ENCODE measurements around the gene STK16. TPM values are rescaled to one million over a fixed set of nuclear protein-coding genes. Genes with fewer than 3 reads are reported as not detected.
A peak's percentile ranks its signal among the peaks of the same experiment; 100 is the strongest.
"Not testable (repeated sequence)": the region's sequence is repeated elsewhere in the genome, so short reads cannot be mapped to it uniquely, and the experiment has no call there.

The STK16 gene
- total RNA-seq, 1 donor: 39.6 TPM

DNA sequence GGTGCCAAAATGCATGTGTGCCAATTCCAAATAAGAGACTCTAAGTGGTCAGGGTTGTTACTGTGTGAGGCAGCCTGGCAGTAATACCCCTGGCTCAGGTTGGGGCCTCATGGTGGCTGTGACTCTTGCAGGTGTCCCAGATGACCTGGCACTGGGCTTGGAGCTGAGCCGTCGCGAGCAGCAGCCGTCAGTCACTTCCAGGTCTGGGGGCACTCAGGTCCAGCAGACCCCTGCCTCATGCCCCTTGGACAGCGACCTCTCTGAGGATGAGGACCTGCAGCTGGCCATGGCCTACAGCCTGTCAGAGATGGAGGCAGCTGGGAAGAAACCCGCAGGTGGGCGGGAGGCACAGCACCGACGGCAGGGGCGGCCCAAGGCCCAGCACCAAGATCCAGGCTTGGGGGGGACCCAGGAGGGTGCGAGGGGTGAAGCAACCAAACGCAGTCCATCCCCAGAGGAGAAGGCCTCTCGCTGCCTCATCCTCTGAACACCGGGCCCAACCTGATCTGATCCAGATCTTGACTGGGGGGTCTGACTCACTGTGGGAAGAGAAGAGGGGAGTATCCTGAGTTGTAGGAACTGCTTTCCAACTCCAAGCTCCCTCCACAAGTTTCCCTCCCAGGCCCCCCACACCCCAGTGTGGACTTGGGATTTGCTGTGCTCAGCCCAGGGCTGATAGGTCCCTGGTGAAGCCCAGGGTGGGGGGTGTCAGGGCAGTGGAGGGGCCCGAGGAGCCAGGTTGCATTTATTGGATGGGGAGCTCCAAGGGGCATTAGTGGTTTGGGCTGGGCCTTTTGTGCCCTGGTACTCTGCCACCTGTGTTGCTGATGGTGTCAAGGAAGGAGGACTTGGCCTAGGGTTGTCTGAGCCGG is 39.5 kb downstream of the STK16 start:
- DNase-seq (ENCODE audit: low read depth in 2 of 3, low spot score in 2 of 3): no peak

DNA sequence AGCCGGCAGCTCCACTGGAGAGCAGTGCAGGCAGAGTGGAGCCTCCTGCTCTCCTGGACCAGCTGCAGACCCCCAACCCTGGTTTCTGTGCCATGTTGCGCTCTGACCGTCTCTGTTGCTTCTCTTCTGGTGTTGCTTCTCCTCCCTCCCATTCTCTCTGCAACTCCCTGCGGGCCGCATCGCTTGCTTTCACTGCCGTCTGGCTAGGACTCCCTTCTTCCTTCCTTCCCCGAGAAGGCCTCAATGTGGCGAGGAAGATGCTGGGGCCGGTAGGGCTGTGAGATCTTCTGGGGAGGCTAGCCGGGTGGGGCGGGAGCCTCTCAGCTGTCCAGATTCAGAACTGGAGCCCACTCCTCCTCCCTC is 40.1 kb downstream of the STK16 start:
- no peak for DNase-seq (ENCODE audit: low read depth in 2 of 3, low spot score in 2 of 3)

GRCh38 chr2:219285894-219286425 is 40.7 kb downstream of the STK16 start:
- no peak for DNase-seq (ENCODE audit: low read depth in 2 of 3, low spot score in 2 of 3)

DNA sequence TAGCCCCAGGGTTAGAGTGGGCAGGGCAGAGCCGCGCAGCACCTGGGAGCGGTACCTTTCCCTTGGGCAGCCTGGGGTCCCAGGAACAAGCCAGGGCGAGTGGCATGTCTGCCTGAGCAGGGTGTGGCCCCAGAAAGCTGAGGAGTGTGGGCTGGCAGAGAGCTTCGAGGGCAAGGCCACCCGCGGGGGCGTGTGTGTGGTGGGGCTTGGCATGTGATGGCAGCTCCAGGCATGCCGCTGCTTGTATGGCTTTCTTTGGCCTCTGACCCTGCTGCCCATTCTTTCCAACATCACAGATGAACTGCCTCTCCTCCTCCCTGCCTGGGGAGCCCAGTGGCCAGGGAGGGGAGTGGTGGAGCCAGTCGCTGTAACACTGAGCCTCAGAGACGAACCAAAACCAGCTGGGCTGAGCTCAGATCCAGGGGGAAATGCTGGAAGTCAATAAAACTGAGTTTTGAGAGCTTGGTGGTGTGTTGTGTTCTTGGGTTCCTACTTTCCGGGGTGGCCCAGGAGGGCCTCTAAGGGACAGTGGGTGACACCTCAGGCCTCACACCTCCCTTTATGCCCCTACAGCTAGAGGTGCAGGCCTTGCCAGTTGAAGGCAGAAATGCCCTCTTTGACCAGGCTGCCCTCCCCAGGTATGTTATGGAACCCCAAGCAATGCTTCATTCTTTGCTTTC is 41.3 kb downstream of the STK16 start:
- no peak for DNase-seq (ENCODE audit: low read depth in 2 of 3, low spot score in 2 of 3)

DNA sequence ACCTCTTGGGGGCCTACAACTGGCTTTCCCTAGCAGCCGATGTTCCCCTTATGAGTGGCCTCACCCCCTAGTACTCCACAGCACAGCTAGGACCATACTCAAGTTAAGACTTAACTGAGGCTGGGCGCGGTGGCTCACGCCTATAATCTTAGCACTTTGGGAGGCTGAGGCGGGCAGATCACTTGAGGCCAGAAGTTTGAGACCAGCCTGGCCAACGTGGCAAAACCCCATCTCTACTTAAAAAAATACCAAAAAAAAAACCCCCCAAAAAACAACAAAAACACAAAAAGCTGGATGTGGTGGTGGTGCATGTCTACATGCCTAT is 41.8 kb downstream of the STK16 start:
- DNase-seq (ENCODE audit: low read depth in 2 of 3, low spot score in 2 of 3): not testable (repeated sequence)

- no peak for DNase-seq (ENCODE audit: low read depth in 2 of 3, low spot score in 2 of 3)
These were observed 42.4 kb downstream of the STK16 start for GRCh38 chr2:219287580-219288265.

GRCh38 chr2:219289195-219289536 is 43.9 kb downstream of the STK16 start:
- no peak for DNase-seq (ENCODE audit: low read depth in 2 of 3, low spot score in 2 of 3)

DNA sequence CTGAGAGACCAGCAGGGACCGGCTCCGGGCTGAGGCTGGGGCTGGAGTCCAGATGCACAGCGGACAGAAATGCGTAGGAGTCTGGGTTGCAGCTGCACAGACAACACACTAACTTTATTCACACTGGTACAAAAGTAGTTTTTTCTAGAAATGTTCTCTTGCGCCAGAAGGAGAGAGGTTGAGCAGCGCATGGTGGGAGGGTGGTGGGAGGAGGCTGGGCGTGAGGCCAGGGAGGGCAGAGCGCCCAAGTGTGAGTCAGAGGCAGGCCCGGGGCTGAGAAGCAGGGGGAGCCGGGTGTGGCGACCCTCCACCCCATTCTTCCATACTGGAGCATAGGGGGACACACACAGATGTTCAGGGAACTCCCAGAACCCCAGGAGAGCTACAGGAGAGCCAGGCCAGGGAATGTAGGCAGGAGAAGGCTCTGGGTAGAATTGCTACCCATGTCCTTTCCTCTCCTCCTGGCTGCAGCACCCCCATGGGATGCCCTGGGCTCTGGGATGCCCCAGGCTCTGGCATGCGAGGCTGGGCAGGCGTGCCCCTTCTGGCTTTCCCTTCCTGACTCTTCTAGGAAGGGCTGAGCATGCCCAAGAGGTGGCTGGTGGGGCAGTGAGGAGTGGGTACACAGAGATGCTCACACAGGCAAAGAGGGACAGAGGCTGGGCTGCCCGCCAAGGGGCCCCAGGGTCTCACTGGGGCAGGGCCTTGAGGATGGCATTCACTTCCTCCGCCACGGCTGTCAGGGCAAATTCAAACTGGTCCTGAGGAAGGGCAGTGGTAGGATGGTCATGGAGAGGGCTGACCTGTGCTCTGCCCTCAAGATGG is 44.5 kb downstream of the STK16 start:
- peak in 2 of 3 donors; percentile 36 to 48 for DNase-seq (ENCODE audit: low read depth in 2 of 3, low spot score in 2 of 3)

- no peak for DNase-seq (ENCODE audit: low read depth in 2 of 3, low spot score in 2 of 3)
These were observed 45.3 kb downstream of the STK16 start for GRCh38 chr2:219290381-219291171.

DNA sequence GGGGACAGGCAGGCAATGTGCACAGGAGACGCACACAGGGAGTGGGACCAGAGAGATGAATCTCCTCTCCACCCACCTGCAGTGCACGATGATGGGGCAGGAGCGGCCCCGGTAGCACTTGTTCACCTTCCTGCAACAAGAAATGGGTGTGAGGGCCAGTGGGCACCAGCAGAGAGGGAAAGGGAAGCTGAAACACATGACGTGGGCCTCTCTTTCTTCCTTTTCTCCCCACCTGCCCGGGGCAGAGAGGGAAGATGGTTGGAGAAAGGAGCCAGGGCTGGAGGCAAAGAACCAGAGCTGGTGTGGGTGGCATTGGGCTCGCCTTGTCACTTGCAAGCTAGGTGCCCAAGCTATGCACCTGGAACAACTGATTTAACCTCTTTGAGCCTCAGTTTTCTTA is 46.1 kb downstream of the STK16 start:
- DNase-seq (ENCODE audit: low read depth in 2 of 3, low spot score in 2 of 3): no peak

GRCh38 chr2:219291910-219292490 is 46.7 kb downstream of the STK16 start:
- no peak for DNase-seq (ENCODE audit: low read depth in 2 of 3, low spot score in 2 of 3)

DNA sequence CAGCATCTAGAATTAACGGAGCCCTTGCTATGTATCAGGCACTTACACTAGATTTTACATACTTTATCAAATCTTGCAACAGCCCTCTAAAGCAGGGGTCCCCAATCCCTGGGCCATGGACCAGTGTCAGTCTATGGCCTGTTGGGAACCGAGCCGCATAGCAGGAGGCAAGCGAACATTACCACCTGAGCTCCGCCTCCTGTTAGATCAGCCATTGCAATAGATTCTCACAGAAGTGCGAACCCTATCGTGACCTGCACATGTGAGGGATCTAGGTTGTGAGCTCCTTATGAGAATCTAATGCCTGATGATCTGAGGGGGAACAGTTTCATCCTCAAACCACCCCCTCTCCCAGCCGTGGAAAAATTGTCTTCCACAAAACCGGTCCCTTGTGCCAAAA is 47.3 kb downstream of the STK16 start:
- DNase-seq (ENCODE audit: low read depth in 2 of 3, low spot score in 2 of 3): no peak

DNA sequence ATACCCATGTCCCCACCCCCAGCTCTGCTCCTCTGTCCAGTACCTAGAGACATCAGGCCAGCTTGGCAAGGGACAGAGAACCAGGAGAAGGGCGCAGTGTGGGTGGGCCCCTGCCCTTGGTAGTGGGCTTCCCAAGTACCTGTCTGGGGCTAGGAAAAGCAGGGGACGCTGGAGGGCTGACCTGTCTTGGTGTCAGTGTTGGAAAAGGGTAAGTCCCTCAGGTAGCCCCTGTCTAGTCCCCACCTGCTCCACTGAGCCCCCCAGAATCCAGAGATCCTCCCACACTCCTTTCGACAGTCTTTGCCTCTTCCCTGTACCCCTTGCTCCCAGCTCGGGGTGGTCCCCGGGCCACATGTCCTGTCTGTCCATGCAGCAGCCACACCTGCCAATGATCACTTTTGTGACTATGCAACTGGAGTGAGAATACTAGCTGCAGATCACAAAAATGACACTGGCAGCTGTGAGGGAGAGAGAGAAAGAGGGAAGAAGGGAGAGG is 48.5 kb downstream of the STK16 start:
- no peak for DNase-seq (ENCODE audit: low read depth in 2 of 3, low spot score in 2 of 3)

GRCh38 chr2:219294356-219295351 is 49.4 kb downstream of the STK16 start:
- DNase-seq (ENCODE audit: low read depth in 2 of 3, low spot score in 2 of 3): peak; percentile 86 to 89 (median 86)

DNA sequence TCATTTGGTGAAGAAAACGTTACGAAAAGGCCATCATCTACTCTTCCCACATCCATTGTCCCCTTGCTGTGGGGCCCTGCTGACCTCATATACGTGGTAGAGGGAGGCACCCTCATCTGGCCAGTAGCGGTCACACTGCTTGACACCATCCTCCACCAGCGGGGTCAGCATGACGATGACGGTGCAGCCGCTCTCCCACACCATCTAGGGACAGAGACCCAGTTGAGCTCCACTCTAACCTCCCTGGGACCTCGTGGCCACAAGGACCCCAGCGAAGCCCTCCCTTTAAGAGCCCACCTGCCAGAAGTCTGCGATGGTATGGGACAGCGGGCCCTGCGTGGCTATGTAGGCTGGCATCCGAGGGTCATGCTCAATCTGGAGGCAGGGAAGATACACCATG is 50.9 kb downstream of the STK16 start:
- no peak for DNase-seq (ENCODE audit: low read depth in 2 of 3, low spot score in 2 of 3)

DNA sequence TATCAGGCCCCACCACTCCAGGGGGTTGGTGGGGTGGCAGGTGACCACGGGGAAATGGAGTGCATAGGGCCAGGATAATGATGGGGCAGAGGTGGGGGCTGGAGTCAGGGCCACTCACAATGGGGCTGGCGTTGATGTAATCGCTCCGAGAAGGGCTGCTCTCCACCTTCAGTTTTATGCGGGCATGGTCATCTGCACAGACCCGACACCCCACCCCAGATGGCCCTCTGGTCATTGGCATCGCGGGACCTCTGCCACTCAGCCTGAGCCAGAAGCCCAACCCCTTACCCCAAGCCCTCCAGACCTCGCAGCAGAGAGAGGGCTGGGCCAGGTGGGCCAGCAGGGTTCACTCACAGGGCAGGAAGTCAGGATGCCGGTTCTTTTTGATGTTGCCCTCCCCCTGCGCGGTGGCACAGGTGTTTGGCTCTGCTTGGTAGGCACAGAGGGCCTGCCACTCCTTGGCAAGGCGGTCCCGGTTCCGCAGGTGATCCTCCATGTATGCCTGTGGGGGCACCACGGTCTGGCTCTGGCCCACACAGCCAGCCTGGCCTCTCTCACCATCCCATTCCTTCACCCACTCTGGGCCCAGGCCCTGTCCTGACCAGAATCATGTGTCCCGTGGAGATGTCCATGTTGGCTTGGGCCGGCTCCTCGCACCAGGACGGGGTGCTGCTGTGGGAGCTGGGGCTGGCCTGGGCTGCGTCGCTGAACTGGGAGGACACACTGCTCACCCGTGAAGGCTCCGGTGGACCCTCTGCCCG is 51.5 kb downstream of the STK16 start:
- DNase-seq (ENCODE audit: low read depth in 2 of 3, low spot score in 2 of 3): no peak

DNA sequence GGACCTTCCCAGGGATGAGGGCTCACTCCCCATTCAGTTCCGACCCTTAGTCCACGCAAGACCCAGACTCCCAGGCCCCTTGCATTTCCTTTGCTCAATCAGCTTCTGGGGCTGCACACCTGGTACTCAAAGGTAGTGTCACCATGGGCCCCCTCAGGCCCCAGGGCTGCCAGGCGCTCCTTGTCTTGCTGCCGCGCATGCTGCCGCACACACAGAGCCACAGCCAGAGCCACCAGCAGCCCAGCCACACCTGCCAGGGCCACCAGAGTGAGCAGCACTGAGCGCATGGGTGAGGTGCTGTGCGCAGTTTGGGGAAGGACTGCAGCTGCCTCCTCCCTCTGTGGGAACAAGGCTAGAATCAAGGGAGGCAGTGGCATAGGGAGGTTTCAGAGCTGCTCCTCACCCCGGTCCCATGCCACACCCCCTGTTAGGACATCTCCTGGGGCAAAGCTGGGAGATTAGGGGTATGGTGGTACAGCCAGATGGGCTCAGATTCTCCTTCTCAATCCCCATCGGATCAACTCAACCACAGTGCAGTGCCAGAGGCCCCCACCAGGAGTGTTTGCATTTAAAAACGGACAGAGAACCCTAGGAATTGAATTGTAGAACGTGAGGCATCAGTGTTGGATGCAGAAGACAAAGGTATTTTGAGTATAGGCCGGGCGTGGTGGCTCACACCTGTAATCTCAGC is 52.6 kb downstream of the STK16 start:
- no peak for DNase-seq (ENCODE audit: low read depth in 2 of 3, low spot score in 2 of 3)
